ENCODE measurements around the gene HSPB2. TPM values are rescaled to one million over a fixed set of nuclear protein-coding genes. Genes with fewer than 3 reads are reported as not detected.

The HSPB2 gene
- total RNA-seq, 8 experiments from 2014 or later, result 0.11 to 5.1 (median 0.81) TPM; not detected in 1

- peaks cover 29 to 37% of the 10 kb centered on the region in 2 donors for H3K4me1 ChIP-seq (replicated peaks in 1 of 2)
- WGBS, 10 experiments, result 67 to 100% (median 89%) methylated on average over 1 of the region's 1 CpG; no CpG with 5 or more reads in 4 of the 10 experiments
- no peak overlapping the region for H3K27ac ChIP-seq
- in situ Hi-C loops (cut with MboI; ENCODE audit: low pct_unique_long_range_greater_than_20kb in 2 of 9, low sequenced_read_pairs in 9 of 9, unreplicated experiment in 9 of 9), result no loop called here
- no peak overlapping the region for H3K4me3 ChIP-seq
- no peak for ATAC-seq (replicated peaks in 6 of 8)
Observed at GRCh38 chr11:111934306-111934705, 21.8 kb downstream of the HSPB2 start.

DNA sequence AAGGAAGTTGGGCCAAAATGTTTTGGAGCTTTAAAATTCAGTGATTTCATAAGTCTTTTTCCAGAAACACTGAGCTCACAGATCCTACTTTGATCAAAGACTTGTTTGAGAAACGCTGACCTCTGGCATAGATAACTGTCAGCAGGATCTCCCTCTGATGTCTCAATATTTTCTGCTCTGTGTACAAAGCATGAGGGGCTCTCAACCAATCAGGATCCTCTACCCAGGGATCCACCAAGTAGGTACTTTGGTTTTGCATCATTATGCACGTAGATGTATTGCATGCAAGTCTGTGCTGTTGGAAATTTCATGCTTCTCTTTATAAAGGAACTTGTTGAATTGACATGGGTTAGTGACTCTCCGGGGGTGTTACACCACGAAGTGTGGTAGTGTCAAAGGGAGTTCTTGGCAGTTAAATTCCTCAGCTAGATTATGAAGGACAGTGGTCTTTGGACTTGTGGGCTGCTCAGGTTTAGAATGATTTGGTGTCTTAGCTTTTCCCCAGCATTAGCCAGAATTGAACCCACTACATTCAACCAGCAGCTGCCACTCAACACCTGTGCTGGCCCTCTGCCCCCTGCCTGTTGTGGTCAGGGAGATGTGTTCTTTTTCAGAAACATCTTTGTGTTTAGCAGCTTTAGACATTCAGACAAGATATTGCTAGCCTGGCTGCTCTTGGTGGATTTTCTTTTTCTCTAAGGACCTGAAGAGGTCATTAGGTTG is 22.9 kb downstream of the HSPB2 start:
- H3K4me3 ChIP-seq, result no peak overlapping the region
- peaks cover 27 to 47% of the 10 kb centered on the region in 2 donors for H3K4me1 ChIP-seq (replicated peaks in 1 of 2)
- no peak for ATAC-seq (replicated peaks in 6 of 8)
- in situ Hi-C loops (cut with MboI; ENCODE audit: low pct_unique_long_range_greater_than_20kb in 2 of 9, low sequenced_read_pairs in 9 of 9, unreplicated experiment in 9 of 9), result no loop called here
- no peak overlapping the region for H3K27ac ChIP-seq
- 34 to 88% (median 66%) methylated on average over 1 to 4 of the region's 4 CpGs; no CpG with 5 or more reads in 5 of the 10 experiments for WGBS, 10 experiments

GRCh38 chr11:111936040-111936540 is 23.6 kb downstream of the HSPB2 start:
- Histone ChIP-seq H3K27ac (no peak overlapping the region), H3K4me3 (peak overlapping the region; percentile 34 to 40 (median 37)), H3K4me1 (replicated peaks in 1 of 2) (peaks cover 27 to 47% of the 10 kb centered on the region in 2 donors)
- WGBS, 10 experiments, result 0 to 63% (median 37%) methylated on average over 1 to 3 of the region's 3 CpGs; no CpG with 5 or more reads in 2 of the 10 experiments
- in situ Hi-C loops (cut with MboI; ENCODE audit: low pct_unique_long_range_greater_than_20kb in 2 of 9, low sequenced_read_pairs in 9 of 9, unreplicated experiment in 9 of 9), result no loop called here
- ATAC-seq (replicated peaks in 6 of 8), result no peak

DNA sequence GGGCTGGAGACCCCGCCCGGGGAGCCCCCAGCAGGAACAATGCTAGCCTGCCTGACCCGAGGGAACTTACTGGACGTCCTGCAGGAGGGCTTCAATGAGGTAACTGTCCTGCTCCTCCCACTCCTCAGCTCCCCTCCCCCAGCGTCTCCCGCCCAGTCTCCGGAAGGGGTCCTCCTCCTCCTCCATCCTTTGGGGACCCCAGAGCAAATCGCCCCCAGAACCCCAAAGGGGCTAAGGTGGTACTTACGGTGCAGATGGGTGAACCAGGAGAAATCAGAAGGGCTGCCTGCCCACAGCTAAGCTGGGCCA is 24.9 kb downstream of the HSPB2 start:
- peaks cover 27 to 47% of the 10 kb centered on the region in 2 donors for H3K4me1 ChIP-seq (replicated peaks in 1 of 2)
- peak in 1 of 8 experiments; percentile 6 for ATAC-seq (replicated peaks in 6 of 8)
- in situ Hi-C loops (cut with MboI; ENCODE audit: low pct_unique_long_range_greater_than_20kb in 2 of 9, low sequenced_read_pairs in 9 of 9, unreplicated experiment in 9 of 9), result no loop called here
- peak overlapping the region; percentile 34 to 40 (median 37) for H3K4me3 ChIP-seq
- H3K27ac ChIP-seq, result peak overlapping the region; percentile 1 to 19
- WGBS, 10 experiments, result 20% methylated on average over 1 of the region's 9 CpGs; no CpG with 5 or more reads in 9 of the 10 experiments

GRCh38 chr11:111937844-111938243 is 25.3 kb downstream of the HSPB2 start:
- peak overlapping the region; percentile 1 to 19 for H3K27ac ChIP-seq
- WGBS, 10 experiments, result 0 to 80% (median 68%) methylated on average over 1 to 6 of the region's 7 CpGs; no CpG with 5 or more reads in 5 of the 10 experiments
- in situ Hi-C loops (cut with MboI; ENCODE audit: low pct_unique_long_range_greater_than_20kb in 2 of 9, low sequenced_read_pairs in 9 of 9, unreplicated experiment in 9 of 9), result no loop called here
- ATAC-seq (replicated peaks in 6 of 8), result peak in 1 of 8 experiments; percentile 3
- H3K4me1 ChIP-seq (replicated peaks in 1 of 2), result peaks cover 27 to 47% of the 10 kb centered on the region in 2 donors
- H3K4me3 ChIP-seq, result peak overlapping the region; percentile 34 to 40 (median 37)

- peaks cover 27 to 47% of the 10 kb centered on the region in 2 donors for H3K4me1 ChIP-seq (replicated peaks in 1 of 2)
- in situ Hi-C loops (cut with MboI; ENCODE audit: low pct_unique_long_range_greater_than_20kb in 2 of 9, low sequenced_read_pairs in 9 of 9, unreplicated experiment in 9 of 9), result no loop called here
- no peak overlapping the region for H3K27ac ChIP-seq
- peak overlapping the region in 3 of 5 donors; percentile 3 to 40 (median 40) for H3K4me3 ChIP-seq
- peak in 2 of 8 experiments; percentile 9 to 11 for ATAC-seq (replicated peaks in 6 of 8)
- WGBS, 10 experiments, result 0 to 60% (median 40%) methylated on average over 1 to 6 of the region's 7 CpGs; no CpG with 5 or more reads in 1 of the 10 experiments
Observed at GRCh38 chr11:111938687-111939160, 26.2 kb downstream of the HSPB2 start.

GRCh38 chr11:111939836-111940604 is 27.5 kb downstream of the HSPB2 start:
- no peak overlapping the region for H3K4me3 ChIP-seq
- no peak overlapping the region for H3K27ac ChIP-seq
- ATAC-seq (replicated peaks in 6 of 8), result no peak
- 33 to 100% (median 90%) methylated on average over 1 to 3 of the region's 4 CpGs for WGBS, 10 experiments
- in situ Hi-C loops (cut with MboI; ENCODE audit: low pct_unique_long_range_greater_than_20kb in 2 of 9, low sequenced_read_pairs in 9 of 9, unreplicated experiment in 9 of 9), result no loop called here
- peaks cover 26 to 44% of the 10 kb centered on the region in 2 donors for H3K4me1 ChIP-seq (replicated peaks in 1 of 2)

DNA sequence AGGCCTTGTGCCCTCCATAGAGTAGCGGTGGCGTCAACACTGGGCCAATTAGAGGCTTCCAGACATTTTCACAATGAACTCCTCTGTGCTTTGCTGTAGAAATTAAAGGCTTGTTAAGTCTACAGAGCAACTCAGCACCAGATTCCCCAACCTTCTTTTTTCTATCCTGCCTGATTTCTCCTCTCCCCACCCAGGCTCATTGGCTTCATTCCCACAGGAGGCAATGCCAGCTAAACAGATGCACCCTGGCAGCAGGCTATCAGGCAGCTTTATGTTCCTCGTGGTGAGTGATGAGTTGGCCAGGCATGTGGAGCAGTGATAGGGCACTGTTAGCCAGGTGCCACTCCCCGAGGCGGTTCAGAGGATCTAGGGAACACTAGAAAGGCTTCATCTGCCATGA is 29.4 kb downstream of the HSPB2 start:
- Histone ChIP-seq H3K27ac (no peak overlapping the region), H3K4me1 (replicated peaks in 1 of 2) (peaks cover 15 to 29% of the 10 kb centered on the region in 2 donors), H3K4me3 (no peak overlapping the region)
- ATAC-seq (replicated peaks in 6 of 8), result no peak
- in situ Hi-C loops (cut with MboI; ENCODE audit: low pct_unique_long_range_greater_than_20kb in 2 of 9, low sequenced_read_pairs in 9 of 9, unreplicated experiment in 9 of 9), result no loop called here
- 47 to 93% (median 87%) methylated on average over 2 to 5 of the region's 5 CpGs; no CpG with 5 or more reads in 4 of the 10 experiments for WGBS, 10 experiments

DNA sequence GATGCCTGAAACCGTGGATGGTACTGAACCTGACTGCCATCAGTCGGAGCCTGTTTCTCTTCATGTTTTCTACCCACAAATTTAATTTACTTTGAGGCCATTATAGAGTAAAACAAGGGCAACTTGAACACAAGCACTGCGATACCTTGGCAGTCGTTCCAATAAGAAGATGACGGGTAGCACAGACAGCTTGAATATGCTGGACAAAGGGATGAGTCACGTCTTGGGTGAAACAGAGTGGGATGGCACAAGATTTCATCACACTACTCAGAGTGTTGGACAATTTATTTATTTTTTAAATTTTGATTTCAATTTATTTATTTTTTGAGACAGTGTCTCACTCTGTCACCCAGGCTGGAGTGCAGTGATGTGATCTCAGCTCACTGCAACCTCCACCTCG is 30.3 kb downstream of the HSPB2 start:
- 56 to 100% (median 94%) methylated on average over 2 to 6 of the region's 7 CpGs for WGBS, 10 experiments
- no peak overlapping the region for H3K27ac ChIP-seq
- no peak overlapping the region for H3K4me3 ChIP-seq
- ATAC-seq (replicated peaks in 6 of 8), result peak in 3 of 8 experiments; percentile 27 to 62 (median 46)
- peaks cover 11 to 25% of the 10 kb centered on the region in 2 donors for H3K4me1 ChIP-seq (replicated peaks in 1 of 2)
- in situ Hi-C loops (cut with MboI; ENCODE audit: low pct_unique_long_range_greater_than_20kb in 2 of 9, low sequenced_read_pairs in 9 of 9, unreplicated experiment in 9 of 9), result no loop called here

DNA sequence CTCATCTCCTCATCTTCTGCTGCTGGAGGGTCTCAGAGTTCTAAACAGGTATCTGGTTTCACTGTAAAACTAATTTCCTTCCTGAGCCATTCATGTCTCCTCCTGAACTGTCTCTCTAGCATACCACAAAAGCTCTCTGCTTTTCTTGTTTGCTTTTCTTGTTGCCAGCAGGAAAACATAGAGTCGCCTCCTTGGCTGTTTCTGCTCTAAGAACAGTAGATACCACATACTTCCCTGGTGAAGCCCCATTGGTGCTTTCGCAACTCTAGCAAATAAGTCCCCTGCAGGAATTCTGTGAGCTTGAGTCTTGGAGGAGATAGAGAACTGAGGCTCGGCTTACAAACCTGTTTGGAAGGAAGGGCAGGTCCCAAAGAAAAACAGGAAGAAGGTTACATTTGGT is 31.6 kb downstream of the HSPB2 start:
- WGBS, 10 experiments, result 10 to 100% (median 93%) methylated on average over 1 to 3 of the region's 3 CpGs; no CpG with 5 or more reads in 4 of the 10 experiments
- peak in 3 of 8 experiments; percentile 22 to 64 (median 50) for ATAC-seq (replicated peaks in 6 of 8)
- H3K4me1 ChIP-seq (replicated peaks in 1 of 2), result peaks cover 0 to 12% of the 10 kb centered on the region in 2 donors
- in situ Hi-C loops (cut with MboI; ENCODE audit: low pct_unique_long_range_greater_than_20kb in 2 of 9, low sequenced_read_pairs in 9 of 9, unreplicated experiment in 9 of 9), result no loop called here
- no peak overlapping the region for H3K27ac ChIP-seq
- no peak overlapping the region for H3K4me3 ChIP-seq

- peak in 3 of 8 experiments; percentile 38 to 74 (median 70) for ATAC-seq (replicated peaks in 6 of 8)
- no peak overlapping the region for H3K27ac ChIP-seq
- in situ Hi-C loops (cut with MboI; ENCODE audit: low pct_unique_long_range_greater_than_20kb in 2 of 9, low sequenced_read_pairs in 9 of 9, unreplicated experiment in 9 of 9), result no loop called here
- 0 to 100% (median 87%) methylated on average over 2 to 5 of the region's 5 CpGs for WGBS, 10 experiments
- peaks cover 0 to 7% of the 10 kb centered on the region in 2 donors for H3K4me1 ChIP-seq (replicated peaks in 1 of 2)
- no peak overlapping the region for H3K4me3 ChIP-seq
Observed at GRCh38 chr11:111944651-111945051, 32.1 kb downstream of the HSPB2 start.

DNA sequence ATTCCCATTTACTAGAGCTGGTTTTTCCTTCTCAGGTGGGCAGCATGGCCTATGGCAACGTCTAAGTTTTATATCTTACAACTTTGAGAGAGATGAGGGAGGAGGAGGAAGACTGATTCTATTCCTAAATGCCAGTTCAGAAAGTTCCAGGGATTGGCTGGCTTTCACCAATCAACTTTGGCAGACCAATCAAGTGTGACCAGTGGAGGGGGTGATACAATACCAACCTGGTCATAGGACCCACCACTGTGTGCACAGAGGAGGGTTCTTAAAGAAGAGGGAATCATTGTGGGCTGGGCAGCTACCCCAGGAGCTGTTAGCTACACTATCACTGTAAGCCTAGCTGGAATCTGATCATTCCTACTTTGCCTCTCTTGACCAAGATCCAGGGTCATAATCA is 32.7 kb downstream of the HSPB2 start:
- 14 to 71% (median 40%) methylated on average over 1 of the region's 1 CpG; no CpG with 5 or more reads in 5 of the 10 experiments for WGBS, 10 experiments
- no peak overlapping the region for H3K4me3 ChIP-seq
- in situ Hi-C loops (cut with MboI; ENCODE audit: low pct_unique_long_range_greater_than_20kb in 2 of 9, low sequenced_read_pairs in 9 of 9, unreplicated experiment in 9 of 9), result no loop called here
- no peak for ATAC-seq (replicated peaks in 6 of 8)
- no peak overlapping the region for H3K27ac ChIP-seq
- peaks cover 0 to 2% of the 10 kb centered on the region in 2 donors for H3K4me1 ChIP-seq (replicated peaks in 1 of 2)

GRCh38 chr11:111946499-111946898 is 34.0 kb downstream of the HSPB2 start:
- WGBS, 10 experiments, result 67 to 100% (median 78%) methylated on average over 1 to 3 of the region's 3 CpGs; no CpG with 5 or more reads in 4 of the 10 experiments
- Histone ChIP-seq H3K4me1 (replicated peaks in 1 of 2) (no peaks in the 10 kb centered on the region), H3K27ac (no peak overlapping the region), H3K4me3 (no peak overlapping the region)
- ATAC-seq (replicated peaks in 6 of 8), result no peak
- in situ Hi-C loops (cut with MboI; ENCODE audit: low pct_unique_long_range_greater_than_20kb in 2 of 9, low sequenced_read_pairs in 9 of 9, unreplicated experiment in 9 of 9), result no loop called here

All from motor neuron (in vitro differentiated cells).